Karpas-422 (cell line): Measurements from ENCODE around the gene SRSF7. TPM values are rescaled to one million over a fixed set of nuclear protein-coding genes. Genes with fewer than 3 reads are reported as not detected.
"Not testable (repeated sequence)": the region's sequence is repeated elsewhere in the genome, so short reads cannot be mapped to it uniquely, and the experiment has no call there.

Source experiments
- DNase-seq: peaks from one replicate; pipeline ENCODE4 v3.0.0-alpha.2; 2015
- H2AFZ ChIP-seq: fragments of 200-600 bp; sonication (generic); 2 replicates; pipeline ENCODE4 v1.6.1; 2014; ENCODE audit warnings: antibody characterized with exemption, low read length, mixed read lengths
- H3K27ac ChIP-seq: fragments of 200-600 bp; sonication (generic); 2 replicates; pipeline ENCODE4 v1.5.1; 2014; ENCODE audit warnings: mild to moderate bottlenecking, low read length, moderate library complexity
- H3K27me3 ChIP-seq: fragments of 200-600 bp; sonication (generic); 2 replicates; pipeline ENCODE4 v1.6.1; 2014; ENCODE audit warnings: low read length, mixed read lengths
- H3K36me3 ChIP-seq: fragments of 200-600 bp; sonication (generic); 2 replicates; pipeline ENCODE4 v1.6.1; 2014; ENCODE audit warnings: low read length, mixed read lengths; ENCODE audit not compliant: insufficient read depth
- H3K4me1 ChIP-seq: fragments of 200-600 bp; sonication (generic); 2 replicates; pipeline ENCODE4 v1.6.1; 2014; ENCODE audit warnings: mild to moderate bottlenecking, low read length, mixed read lengths
- H3K4me2 ChIP-seq: fragments of 200-600 bp; sonication (generic); 2 replicates; pipeline ENCODE4 v1.6.1; 2014; ENCODE audit warnings: low read length, low read depth, mild to moderate bottlenecking; ENCODE audit not compliant: poor library complexity, severe bottlenecking
- H3K4me3 ChIP-seq: fragments of 200-600 bp; sonication (generic); 2 replicates; pipeline ENCODE4 v1.5.1; 2014; ENCODE audit warnings: mild to moderate bottlenecking, antibody characterized with exemption, low read length, mixed read lengths
- H3K79me2 ChIP-seq: fragments of 200-600 bp; sonication (generic); 2 replicates; pipeline ENCODE4 v1.6.1; 2014; ENCODE audit warnings: mild to moderate bottlenecking, low read length, mixed read lengths
- H3K9ac ChIP-seq: fragments of 200-600 bp; sonication (generic); 2 replicates; pipeline ENCODE4 v1.6.0; 2014; ENCODE audit warnings: low read length
- H3K9me2 ChIP-seq: fragments of 200-600 bp; sonication (generic), shearing (Covaris generic); replicated peaks from 2 replicates; pipeline ENCODE4 v1.6.0; 2014; ENCODE audit warnings: mild to moderate bottlenecking, low read length, moderate library complexity; ENCODE audit not compliant: insufficient read depth
- H3K9me3 ChIP-seq: fragments of 300-700, 200-600 bp; sonication (generic); 2 replicates; pipeline ENCODE4 v1.6.1; 2014; ENCODE audit warnings: low read length, mixed read lengths
- H4K20me1 ChIP-seq: fragments of 200-600 bp; sonication (generic); 2 replicates; pipeline ENCODE4 v1.6.1; 2014; ENCODE audit warnings: mild to moderate bottlenecking, antibody characterized with exemption, low read length, low read depth; ENCODE audit not compliant: insufficient read depth
- total RNA-seq: library from RNA; depleted of rRNA; stranded (reverse); fragments of >200 nt; shearing (Covaris generic); gene quantifications from 2 replicates; pipeline ENCODE4 v1.2.3, GENCODE V29; 2014; ENCODE audit warnings: low replicate concordance

Gene SRSF7
- total RNA-seq, 1 experiment from 2014 or later, result 176 TPM

GRCh38 chr2:38712413-38712812 is 38.7 kb downstream of the SRSF7 start:
- H3K36me3 ChIP-seq, result no peaks in the 10 kb centered on the region
- H4K20me1 ChIP-seq, result no peaks in the 10 kb centered on the region
- no peaks in the 10 kb centered on the region for H3K9me3 ChIP-seq
- no peaks in the 10 kb centered on the region for H3K27me3 ChIP-seq
- H3K27ac ChIP-seq, result no peak overlapping the region
- no peak overlapping the region for H3K9ac ChIP-seq
- peaks cover 20% of the 10 kb centered on the region for H3K4me1 ChIP-seq
- H3K79me2 ChIP-seq, result no peaks in the 10 kb centered on the region
- H3K4me3 ChIP-seq, result no peak overlapping the region
- H2AFZ ChIP-seq, result no peak overlapping the region
- DNase-seq, result no peak
- no peaks in the 10 kb centered on the region for H3K9me2 ChIP-seq
- no peak overlapping the region for H3K4me2 ChIP-seq

- Histone ChIP-seq H3K9me2 (no peaks in the 10 kb centered on the region), H3K4me3 (no peak overlapping the region), H3K9ac (no peak overlapping the region), H4K20me1 (no peaks in the 10 kb centered on the region), H3K9me3 (no peaks in the 10 kb centered on the region), H3K27ac (no peak overlapping the region), H3K4me2 (no peak overlapping the region), H3K36me3 (no peaks in the 10 kb centered on the region), H3K79me2 (no peaks in the 10 kb centered on the region), H2AFZ (no peak overlapping the region), H3K4me1 (peaks cover 20% of the 10 kb centered on the region), H3K27me3 (no peaks in the 10 kb centered on the region)
- no peak for DNase-seq
Observed at GRCh38 chr2:38711558-38711957, 39.6 kb downstream of the SRSF7 start.

- peaks cover 20% of the 10 kb centered on the region for H3K4me1 ChIP-seq
- no peaks in the 10 kb centered on the region for H3K36me3 ChIP-seq
- H3K9me3 ChIP-seq, result no peaks in the 10 kb centered on the region
- H3K4me3 ChIP-seq, result peak overlapping the region; percentile 15; the same call in 1 of the 2 replicates
- DNase-seq, result peak; percentile 70
- H3K9me2 ChIP-seq, result no peaks in the 10 kb centered on the region
- H3K27ac ChIP-seq, result peak overlapping the region; percentile 43; the same call in 1 of the 2 replicates
- peak overlapping the region; percentile 63 for H3K4me2 ChIP-seq
- no peaks in the 10 kb centered on the region for H3K27me3 ChIP-seq
- no peak overlapping the region for H2AFZ ChIP-seq
- no peaks in the 10 kb centered on the region for H3K79me2 ChIP-seq
- no peak overlapping the region for H3K9ac ChIP-seq
- no peaks in the 10 kb centered on the region for H4K20me1 ChIP-seq
Observed at GRCh38 chr2:38709567-38710194, 41.5 kb downstream of the SRSF7 start.

- no peaks in the 10 kb centered on the region for H3K9me3 ChIP-seq
- no peaks in the 10 kb centered on the region for H4K20me1 ChIP-seq
- no peak overlapping the region for H2AFZ ChIP-seq
- H3K36me3 ChIP-seq, result no peaks in the 10 kb centered on the region
- peak; percentile 47 for DNase-seq
- H3K4me1 ChIP-seq, result peaks cover 20% of the 10 kb centered on the region
- no peaks in the 10 kb centered on the region for H3K27me3 ChIP-seq
- no peaks in the 10 kb centered on the region for H3K79me2 ChIP-seq
- peak overlapping the region; percentile 15; the same call in 1 of the 2 replicates for H3K4me3 ChIP-seq
- no peaks in the 10 kb centered on the region for H3K9me2 ChIP-seq
- H3K27ac ChIP-seq, result no peak overlapping the region
- H3K4me2 ChIP-seq, result peak overlapping the region; percentile 63
- H3K9ac ChIP-seq, result no peak overlapping the region
Observed at GRCh38 chr2:38708900-38709566, 42.1 kb downstream of the SRSF7 start.

GRCh38 chr2:38708491-38708890 is 42.7 kb downstream of the SRSF7 start:
- not testable (repeated sequence) for H3K4me3 ChIP-seq, H2AFZ ChIP-seq, H3K27ac ChIP-seq, DNase-seq, H3K9ac ChIP-seq, H3K36me3 ChIP-seq, H3K27me3 ChIP-seq, H3K9me2 ChIP-seq, H3K4me2 ChIP-seq, H4K20me1 ChIP-seq, H3K79me2 ChIP-seq, H3K9me3 ChIP-seq
- peaks cover 20% of the 10 kb centered on the region for H3K4me1 ChIP-seq

GRCh38 chr2:38706846-38707345 is 44.3 kb downstream of the SRSF7 start:
- Histone ChIP-seq H3K4me1 (peaks cover 20% of the 10 kb centered on the region), H3K27ac (no peak overlapping the region), H3K4me2 (no peak overlapping the region)

GRCh38 chr2:38704664-38705063 is 46.5 kb downstream of the SRSF7 start:
- H3K9me2 ChIP-seq, result no peaks in the 10 kb centered on the region

More at GRCh38 chr2:38706846-38707345, 44.3 kb downstream of the SRSF7 start:
- Histone ChIP-seq H3K9me2 (no peaks in the 10 kb centered on the region), H3K9ac (no peak overlapping the region), H3K36me3 (no peaks in the 10 kb centered on the region), H2AFZ (no peak overlapping the region), H3K4me3 (no peak overlapping the region), H4K20me1 (no peaks in the 10 kb centered on the region), H3K79me2 (no peaks in the 10 kb centered on the region), H3K9me3 (no peaks in the 10 kb centered on the region), H3K27me3 (no peaks in the 10 kb centered on the region)
- DNase-seq, result no peak

GRCh38 chr2:38703336-38703735 is 47.8 kb downstream of the SRSF7 start:
- H3K9me2 ChIP-seq, H3K4me3 ChIP-seq, H3K27me3 ChIP-seq, H4K20me1 ChIP-seq, H3K9me3 ChIP-seq, DNase-seq, H2AFZ ChIP-seq, H3K9ac ChIP-seq, H3K27ac ChIP-seq, H3K4me1 ChIP-seq, H3K4me2 ChIP-seq, H3K79me2 ChIP-seq, H3K36me3 ChIP-seq: not testable (repeated sequence)

More at GRCh38 chr2:38704664-38705063, 46.5 kb downstream of the SRSF7 start:
- Histone ChIP-seq H3K9me3 (no peaks in the 10 kb centered on the region), H3K9ac (no peak overlapping the region), H3K27ac (no peak overlapping the region), H2AFZ (no peak overlapping the region), H3K4me1 (peaks cover 13% of the 10 kb centered on the region), H4K20me1 (no peaks in the 10 kb centered on the region), H3K4me2 (no peak overlapping the region), H3K79me2 (no peaks in the 10 kb centered on the region), H3K4me3 (no peak overlapping the region), H3K27me3 (no peaks in the 10 kb centered on the region), H3K36me3 (no peaks in the 10 kb centered on the region)
- no peak for DNase-seq
